Keratinocyte (primary cell): Measurements from ENCODE around the gene BTBD6. TPM values are rescaled to one million over a fixed set of nuclear protein-coding genes. Genes with fewer than 3 reads are reported as not detected.

Experiments used
- DNase-seq: peaks from one replicate; pipeline ENCODE4 v3.0.0-alpha.2; 2011; ENCODE audit warnings: low read depth, missing footprints, low spot score
- FAIRE-seq: peaks from 2 replicates; lab custom pipeline; 2011; peaks lifted over from hg19 to GRCh38; lab: Jason Lieb, UNC
- H2AFZ ChIP-seq: 2 replicates; pipeline ENCODE4 v1.6.0; 2012; ENCODE audit warnings: low read length, control low read depth, inconsistent platforms; ENCODE audit not compliant: control insufficient read depth
- H3K27ac ChIP-seq: 2 replicates; pipeline ENCODE4 v1.5.1; 2011; ENCODE audit warnings: low read length; ENCODE audit not compliant: control insufficient read depth, insufficient read depth
- H3K27me3 ChIP-seq: 3 replicates; pipeline ENCODE4 v1.6.0; 2011; ENCODE audit warnings: low read length; ENCODE audit not compliant: control insufficient read depth, insufficient read depth; ENCODE audit errors: extremely low read depth
- H3K36me3 ChIP-seq, 2 experiments: 2 replicates in 1 of 2; 3 replicates in 1 of 2; pipeline ENCODE4 v1.5.1; 2011; ENCODE audit warnings: low read length in 2 of 2, mild to moderate bottlenecking in 1 of 2; ENCODE audit not compliant: control insufficient read depth in 2 of 2, insufficient read depth in 2 of 2; ENCODE audit errors: extremely low read depth in 1 of 2
- H3K4me1 ChIP-seq: 3 replicates; pipeline ENCODE4 v1.5.1; 2011; ENCODE audit warnings: low read length; ENCODE audit not compliant: control insufficient read depth, insufficient read depth; ENCODE audit errors: extremely low read depth
- H3K4me2 ChIP-seq: 3 replicates; pipeline ENCODE4 v1.6.0; 2011; ENCODE audit warnings: low read depth, low read length; ENCODE audit not compliant: control insufficient read depth, insufficient read depth; ENCODE audit errors: extremely low read depth
- H3K4me3 ChIP-seq, 3 experiments: fragments of 200-600 bp in 1 of 3; sonication (generic) in 1 of 3; 2 replicates in 2 of 3; 3 replicates in 1 of 3; pipeline ENCODE4 v1.5.1; 2011 to 2016; ENCODE audit warnings: low read length in 3 of 3, mild to moderate bottlenecking in 3 of 3, control low read depth in 2 of 3, inconsistent platforms in 1 of 3, low read depth in 1 of 3, mixed read lengths in 1 of 3, mixed run types in 1 of 3, moderate library complexity in 1 of 3; ENCODE audit not compliant: control insufficient read depth in 2 of 3, insufficient read depth in 2 of 3; ENCODE audit errors: extremely low read depth in 1 of 3
- H3K79me2 ChIP-seq: 2 replicates; pipeline ENCODE4 v1.6.0; 2012; ENCODE audit warnings: low read length; ENCODE audit not compliant: control insufficient read depth, insufficient read depth
- H3K9ac ChIP-seq: 3 replicates; pipeline ENCODE4 v1.6.0; 2011; ENCODE audit warnings: low read length; ENCODE audit not compliant: control insufficient read depth, insufficient read depth; ENCODE audit errors: extremely low read depth
- H3K9me1 ChIP-seq: 3 replicates; pipeline ENCODE4 v1.6.0; 2011; ENCODE audit warnings: low read length; ENCODE audit not compliant: control insufficient read depth, insufficient read depth; ENCODE audit errors: extremely low read depth
- H3K9me3 ChIP-seq: 2 replicates; pipeline ENCODE4 v1.5.1; 2012; ENCODE audit warnings: low read depth, low read length; ENCODE audit not compliant: control insufficient read depth
- H4K20me1 ChIP-seq: 3 replicates; pipeline ENCODE4 v1.6.0; 2011; ENCODE audit warnings: low read length; ENCODE audit not compliant: control insufficient read depth, insufficient read depth; ENCODE audit errors: extremely low read depth
- CTCF ChIP-seq, 3 experiments: IDR thresholded peaks in 1 of 3; conservative IDR thresholded peaks in 1 of 3; optimal IDR thresholded peaks in 1 of 3; 2 replicates in 2 of 3; 3 replicates in 1 of 3; pipeline versions ENCODE3 to v1.5.1; 2011; ENCODE audit warnings: low read length in 3 of 3, mild to moderate bottlenecking in 3 of 3, moderate library complexity in 2 of 3, control low read depth in 1 of 3, inconsistent platforms in 1 of 3; ENCODE audit not compliant: insufficient read depth in 2 of 3; ENCODE audit errors: extremely low read depth in 1 of 3
- EZH2 ChIP-seq: IDR thresholded peaks from one replicate; pipeline ENCODE4 v1.6.1; 2012; ENCODE audit warnings: inconsistent platforms, mild to moderate bottlenecking, low read length, moderate library complexity
- dilution Hi-C: fragments of 300-500 bp; cut with MboI; formaldehyde crosslinking; loops from one replicate; pipeline ENCODE4 v1.7.0; 2020; ENCODE audit warnings: low sequenced_read_pairs; ENCODE audit not compliant: extremely low pct_ligation_motif_present
- polyA plus RNA-seq, 5 experiments: library from polyadenylated mRNA; depleted of rRNA in 3 of 5; stranded (reverse) in 3 of 5; stranded (forward) in 1 of 5; unstranded in 1 of 5; fragments of >200 nt; gene quantifications; 1 replicate in 1 of 5; 2 replicates in 3 of 5; 3 replicates in 1 of 5; pipeline versions ENCODE4 v1.2.1 to v1.2.3, GENCODE V29; 2011 to 2012; ENCODE audit warnings: missing spikeins in 2 of 5, low read depth in 1 of 5, low replicate concordance in 1 of 5

The BTBD6 gene
- polyA plus RNA-seq, 1 donor (not counting 4 experiments of a cell fraction or from before 2014, with no cell fraction given) = 22.2 TPM

- no peak overlapping the region for H3K9ac ChIP-seq
- peaks cover 9 to 18% of the 10 kb centered on the region in 2 experiments for H3K36me3 ChIP-seq
- H3K79me2 ChIP-seq = no peaks in the 10 kb centered on the region
- dilution Hi-C loops = no loop called here
- no peak overlapping the region for H2AFZ ChIP-seq
- no peak overlapping the region for H3K4me2 ChIP-seq
- no peaks in the 10 kb centered on the region for H4K20me1 ChIP-seq
- H3K9me1 ChIP-seq = no peaks in the 10 kb centered on the region
- FAIRE-seq (no peak), DNase-seq (no peak)
- H3K9me3 ChIP-seq = no peaks in the 10 kb centered on the region
- TF ChIP-seq EZH2 (no peak), CTCF (optimal IDR thresholded peaks at IDR 0.05 in 1 of 3, IDR thresholded peaks at IDR 0.05 in 1 of 3, conservative IDR thresholded peaks at IDR 0.05 in 1 of 3; ENCODE audit: extremely low read depth in 1 of 3, insufficient read depth in 2 of 3, low read length in 3 of 3) (no peak)
- H3K27ac ChIP-seq = no peak overlapping the region
- H3K4me3 ChIP-seq = no peak overlapping the region
- no peaks in the 10 kb centered on the region for H3K27me3 ChIP-seq
- H3K4me1 ChIP-seq = no peaks in the 10 kb centered on the region
Observed at GRCh38 chr14:105220699-105221597, 27.4 kb upstream of the BTBD6 start.

DNA sequence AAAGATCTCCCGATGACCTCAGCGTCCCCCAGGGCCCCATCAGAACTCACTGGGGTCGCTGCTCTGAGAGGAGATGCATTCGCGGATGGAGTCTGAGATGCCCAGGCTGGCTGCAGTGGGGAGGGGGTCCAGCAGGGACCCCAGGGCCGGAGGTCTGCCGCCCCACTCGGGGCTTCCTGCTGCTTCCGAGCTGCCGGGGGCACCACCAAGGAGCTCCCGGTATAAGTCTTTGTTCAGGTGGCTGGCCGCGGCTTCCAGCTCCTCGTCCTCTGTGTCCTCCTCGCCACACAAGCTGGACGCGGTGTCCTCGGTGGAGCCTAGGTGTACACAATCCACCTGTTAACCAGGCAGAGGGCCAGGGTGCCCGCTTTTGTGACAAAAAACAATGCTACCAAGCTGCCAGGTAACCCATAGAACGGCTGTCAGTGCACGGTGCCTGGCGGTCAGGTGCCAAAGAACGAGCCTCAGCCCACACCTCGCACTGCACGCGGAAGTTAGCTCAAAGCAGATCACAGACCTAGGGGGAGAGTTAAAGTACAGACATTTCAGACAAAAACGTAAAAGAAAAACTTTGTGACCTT is 26.6 kb upstream of the BTBD6 start:
- H3K27me3 ChIP-seq = no peaks in the 10 kb centered on the region
- no peaks in the 10 kb centered on the region for H3K79me2 ChIP-seq
- H2AFZ ChIP-seq = no peak overlapping the region
- H3K9me1 ChIP-seq = no peaks in the 10 kb centered on the region
- dilution Hi-C loops = no loop called here
- TF ChIP-seq EZH2 (no peak), CTCF (optimal IDR thresholded peaks at IDR 0.05 in 1 of 3, IDR thresholded peaks at IDR 0.05 in 1 of 3, conservative IDR thresholded peaks at IDR 0.05 in 1 of 3; ENCODE audit: extremely low read depth in 1 of 3, insufficient read depth in 2 of 3, low read length in 3 of 3) (no peak)
- no peaks in the 10 kb centered on the region for H3K9me3 ChIP-seq
- FAIRE-seq = no peak
- no peaks in the 10 kb centered on the region for H3K4me1 ChIP-seq
- H3K9ac ChIP-seq = no peak overlapping the region
- peaks cover 12 to 20% of the 10 kb centered on the region in 2 experiments for H3K36me3 ChIP-seq
- H3K4me2 ChIP-seq = no peak overlapping the region
- no peak overlapping the region for H3K4me3 ChIP-seq
- no peak for DNase-seq
- no peaks in the 10 kb centered on the region for H4K20me1 ChIP-seq
- H3K27ac ChIP-seq = no peak overlapping the region
